ENCODE results near the gene ZNF385C. TPM values are rescaled to one million over a fixed set of nuclear protein-coding genes. Genes with fewer than 3 reads are reported as not detected.

Gene ZNF385C
- total RNA-seq, 6 experiments from 2014 or later, result 0.11 to 1.2 (median 0.11) TPM; not detected in 3

DNA sequence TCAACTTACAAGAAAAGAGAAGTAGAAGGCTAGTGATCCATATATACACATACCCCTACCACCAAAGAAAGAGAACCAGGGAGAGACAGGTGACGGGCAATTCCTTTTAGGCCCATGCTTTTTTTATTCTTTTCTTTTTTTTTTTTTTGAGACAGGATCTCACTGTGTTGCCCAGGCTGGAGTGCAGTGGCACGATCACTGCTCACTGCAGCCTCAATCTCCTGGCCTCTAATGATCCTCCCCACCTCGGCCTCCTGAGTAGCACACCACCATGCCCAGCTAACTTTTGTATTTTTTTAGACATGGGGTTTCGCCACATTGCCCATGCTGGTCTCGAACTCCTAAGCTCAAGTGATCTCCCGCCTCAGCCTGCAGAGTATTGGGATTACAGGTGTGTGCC, 29.1 kb upstream of the ZNF385C start:
- H3K4me3 ChIP-seq, result no peak overlapping the region
- intact Hi-C loops (cut with DNase I), result loop anchor here in 1 of 2 donors (10.0 kb wide), 1 partner anchor 47 kb away; no protein-coding TSS in a partner anchor
- DNase-seq (no peak), ATAC-seq (no peak)
- H3K27me3 ChIP-seq, result no peaks in the 10 kb centered on the region
- H3K9me3 ChIP-seq, result no peaks in the 10 kb centered on the region
- H3K4me1 ChIP-seq, result peaks cover 0 to 15% (median 0%) of the 10 kb centered on the region in 4 donors
- 84% methylated on average over 6 of the region's 6 CpGs for WGBS (ENCODE audit: insufficient coverage, low coverage, low lambda C conversion rate, missing lambda C conversion rate)
- TF ChIP-seq POLR2A (IDR thresholded peaks at IDR 0.05), result no peak
- peaks cover 0 to 46% (median 20%) of the 10 kb centered on the region in 4 donors for H3K36me3 ChIP-seq
- no peak overlapping the region for H3K27ac ChIP-seq

DNA sequence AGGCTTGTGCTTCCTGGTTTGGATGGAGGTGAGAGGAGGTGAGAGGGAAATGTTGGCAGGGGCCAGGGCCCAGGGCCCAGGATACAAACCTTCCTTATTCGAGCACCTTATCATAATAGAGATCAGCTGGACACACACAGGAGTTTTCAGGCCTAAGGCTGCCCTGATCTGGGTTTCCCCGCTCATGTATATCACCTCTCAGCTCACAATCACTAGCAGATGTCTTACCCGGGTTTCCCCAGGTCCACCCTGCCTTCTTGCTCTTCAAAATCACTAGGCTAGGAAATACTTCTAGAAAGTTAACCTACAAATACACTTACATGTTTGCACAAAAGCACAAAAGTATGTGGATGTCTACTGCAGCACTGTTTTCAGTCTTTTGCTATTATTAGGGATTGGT, 28.6 kb upstream of the ZNF385C start:
- Histone ChIP-seq H3K4me1 (peaks cover 0 to 15% (median 0%) of the 10 kb centered on the region in 4 donors), H3K36me3 (peaks cover 0 to 46% (median 20%) of the 10 kb centered on the region in 4 donors), H3K4me3 (no peak overlapping the region), H3K9me3 (no peaks in the 10 kb centered on the region), H3K27me3 (no peaks in the 10 kb centered on the region), H3K27ac (no peak overlapping the region)
- no peak for TF ChIP-seq POLR2A (IDR thresholded peaks at IDR 0.05)
- TF ChIP-seq, protein P1, sequence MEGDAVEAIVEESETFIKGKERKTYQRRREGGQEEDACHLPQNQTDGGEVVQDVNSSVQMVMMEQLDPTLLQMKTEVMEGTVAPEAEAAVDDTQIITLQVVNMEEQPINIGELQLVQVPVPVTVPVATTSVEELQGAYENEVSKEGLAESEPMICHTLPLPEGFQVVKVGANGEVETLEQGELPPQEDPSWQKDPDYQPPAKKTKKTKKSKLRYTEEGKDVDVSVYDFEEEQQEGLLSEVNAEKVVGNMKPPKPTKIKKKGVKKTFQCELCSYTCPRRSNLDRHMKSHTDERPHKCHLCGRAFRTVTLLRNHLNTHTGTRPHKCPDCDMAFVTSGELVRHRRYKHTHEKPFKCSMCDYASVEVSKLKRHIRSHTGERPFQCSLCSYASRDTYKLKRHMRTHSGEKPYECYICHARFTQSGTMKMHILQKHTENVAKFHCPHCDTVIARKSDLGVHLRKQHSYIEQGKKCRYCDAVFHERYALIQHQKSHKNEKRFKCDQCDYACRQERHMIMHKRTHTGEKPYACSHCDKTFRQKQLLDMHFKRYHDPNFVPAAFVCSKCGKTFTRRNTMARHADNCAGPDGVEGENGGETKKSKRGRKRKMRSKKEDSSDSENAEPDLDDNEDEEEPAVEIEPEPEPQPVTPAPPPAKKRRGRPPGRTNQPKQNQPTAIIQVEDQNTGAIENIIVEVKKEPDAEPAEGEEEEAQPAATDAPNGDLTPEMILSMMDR (IDR thresholded peaks at IDR 0.05), result no peak
- no peak for ATAC-seq
- 78% methylated on average over 3 of the region's 3 CpGs for WGBS (ENCODE audit: insufficient coverage, low coverage, low lambda C conversion rate, missing lambda C conversion rate)
- intact Hi-C loops (cut with DNase I), result loop anchor here in 1 of 2 donors (10.0 kb wide), 1 partner anchor 48 kb away; no protein-coding TSS in a partner anchor
- no peak for DNase-seq

DNA sequence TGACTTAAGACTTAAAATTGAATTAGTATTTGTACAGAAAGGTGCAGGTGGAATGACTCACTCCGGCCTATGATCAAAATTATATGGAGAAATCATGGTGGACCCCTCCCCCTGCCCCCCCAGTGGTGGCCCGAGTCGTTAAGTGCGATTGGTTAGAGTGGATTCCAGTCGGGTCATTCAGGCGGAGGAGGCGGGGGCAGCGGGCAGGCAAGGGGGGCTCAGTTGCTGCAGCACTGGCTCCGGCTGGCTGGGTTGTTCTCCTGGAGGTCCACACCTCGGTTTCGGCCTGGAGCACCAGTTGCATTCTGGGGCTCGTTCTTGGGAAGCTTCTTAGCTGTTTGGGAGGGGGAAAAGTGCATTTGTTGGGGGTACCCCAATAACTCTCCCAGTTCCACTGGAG, 27.3 kb upstream of the ZNF385C start:
- Histone ChIP-seq H3K4me1 (peaks cover 0 to 20% (median 2%) of the 10 kb centered on the region in 4 donors), H3K9me3 (no peaks in the 10 kb centered on the region), H3K27me3 (no peaks in the 10 kb centered on the region), H3K36me3 (peaks cover 0 to 46% (median 20%) of the 10 kb centered on the region in 4 donors), H3K27ac (no peak overlapping the region), H3K4me3 (no peak overlapping the region)
- 94% methylated on average over 5 of the region's 12 CpGs for WGBS (ENCODE audit: insufficient coverage, low coverage, low lambda C conversion rate, missing lambda C conversion rate)
- intact Hi-C loops (cut with DNase I), result loop anchor here in 1 of 2 donors (10.0 kb wide), 1 partner anchor 49 kb away; no protein-coding TSS in a partner anchor
- no peak for DNase-seq
- no peak for TF ChIP-seq POLR2A (IDR thresholded peaks at IDR 0.05)
- TF ChIP-seq, protein P1 (IDR thresholded peaks at IDR 0.05), result no peak
- no peak for ATAC-seq

DNA sequence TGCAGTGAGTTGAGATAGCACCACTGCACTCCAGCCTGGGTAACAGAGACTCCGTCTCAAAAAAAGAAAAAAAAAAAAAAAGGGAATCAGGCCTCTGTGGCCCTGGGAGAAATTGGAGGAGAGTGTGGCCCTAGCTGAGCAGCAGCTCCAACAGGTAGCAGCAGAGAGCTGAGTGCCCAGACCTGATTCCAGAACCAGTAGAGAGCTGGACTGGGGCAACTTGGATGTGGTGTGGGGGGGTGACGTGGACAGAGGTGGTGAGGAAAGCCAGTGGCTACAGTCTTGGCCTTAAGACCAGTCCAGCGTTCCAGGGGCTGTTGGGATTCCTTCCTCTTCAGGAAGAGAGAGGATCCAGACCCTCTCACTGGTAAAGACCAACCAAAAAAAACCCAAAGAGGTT, 26.0 kb upstream of the ZNF385C start:
- no peak for TF ChIP-seq POLR2A (IDR thresholded peaks at IDR 0.05)
- TF ChIP-seq, protein P1 (IDR thresholded peaks at IDR 0.05), result peak in 1 of 4 donors; percentile 12
- Histone ChIP-seq H3K4me3 (no peak overlapping the region), H3K27ac (no peak overlapping the region), H3K27me3 (no peaks in the 10 kb centered on the region), H3K9me3 (no peaks in the 10 kb centered on the region), H3K4me1 (peaks cover 0 to 26% (median 2%) of the 10 kb centered on the region in 4 donors), H3K36me3 (peaks cover 0 to 38% (median 16%) of the 10 kb centered on the region in 4 donors)
- intact Hi-C loops (cut with DNase I), result loop anchor here in 1 of 2 donors (10.0 kb wide), 1 partner anchor 51 kb away; no protein-coding TSS in a partner anchor
- DNase-seq (no peak), ATAC-seq (no peak)
- WGBS (ENCODE audit: insufficient coverage, low coverage, low lambda C conversion rate, missing lambda C conversion rate), result 84% methylated on average over 3 of the region's 3 CpGs
